ENCODE results near the gene GNB1L.

Gene GNB1L

GRCh38 chr22:19875531-19876313 is 21.0 kb upstream of the GNB1L start:
- DNase-seq (ENCODE audit: low spot score) = no peak

DNA sequence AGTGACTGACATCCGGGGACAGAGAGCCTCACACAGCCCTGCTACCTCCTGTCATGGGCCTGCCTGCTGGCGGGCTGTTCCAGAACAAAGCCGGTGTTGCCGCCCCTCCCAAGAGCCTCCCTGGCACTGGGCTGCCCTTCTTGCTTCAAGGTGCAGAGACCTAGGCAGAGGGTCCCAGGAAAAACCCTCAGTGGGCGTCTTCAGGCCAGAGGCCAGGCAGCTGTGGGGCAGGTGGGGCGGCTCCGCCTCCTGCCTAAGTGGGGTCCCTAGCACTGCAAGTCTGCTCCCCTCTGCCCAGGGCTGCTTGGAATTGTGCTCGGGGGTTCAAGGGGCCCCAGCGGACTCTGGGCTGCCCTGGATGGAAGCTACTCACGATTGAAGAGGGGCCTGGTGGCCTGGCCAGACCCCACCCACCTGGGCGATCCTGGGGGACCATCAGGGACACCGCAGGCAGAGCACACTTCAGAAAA is 20.4 kb upstream of the GNB1L start:
- DNase-seq (ENCODE audit: low spot score) = no peak

GRCh38 chr22:19874307-19875060 is 19.8 kb upstream of the GNB1L start:
- no peak for DNase-seq (ENCODE audit: low spot score)

DNA sequence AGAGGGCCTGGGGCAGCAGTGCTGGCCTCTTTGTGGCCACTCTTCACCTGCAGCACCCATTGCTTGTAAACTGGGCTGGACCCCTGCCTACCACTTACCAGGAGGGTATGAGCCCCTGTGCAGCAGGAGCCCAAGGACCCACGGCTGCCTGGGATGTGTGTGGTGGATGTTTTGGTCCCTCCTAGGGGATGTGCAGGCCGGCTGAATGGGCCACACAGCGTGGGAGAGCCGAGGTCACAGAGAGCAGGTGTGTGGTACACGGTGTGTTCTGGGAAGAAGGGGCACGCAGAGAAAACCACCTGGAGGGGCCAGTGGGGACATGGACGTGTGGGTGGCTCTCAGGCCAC is 19.3 kb upstream of the GNB1L start:
- no peak for DNase-seq (ENCODE audit: low spot score)

GRCh38 chr22:19873138-19873959 is 18.7 kb upstream of the GNB1L start:
- no peak for DNase-seq (ENCODE audit: low spot score)

- no peak for DNase-seq (ENCODE audit: low spot score)
Measured at GRCh38 chr22:19872779-19873137, 18.1 kb upstream of the GNB1L start.

DNA sequence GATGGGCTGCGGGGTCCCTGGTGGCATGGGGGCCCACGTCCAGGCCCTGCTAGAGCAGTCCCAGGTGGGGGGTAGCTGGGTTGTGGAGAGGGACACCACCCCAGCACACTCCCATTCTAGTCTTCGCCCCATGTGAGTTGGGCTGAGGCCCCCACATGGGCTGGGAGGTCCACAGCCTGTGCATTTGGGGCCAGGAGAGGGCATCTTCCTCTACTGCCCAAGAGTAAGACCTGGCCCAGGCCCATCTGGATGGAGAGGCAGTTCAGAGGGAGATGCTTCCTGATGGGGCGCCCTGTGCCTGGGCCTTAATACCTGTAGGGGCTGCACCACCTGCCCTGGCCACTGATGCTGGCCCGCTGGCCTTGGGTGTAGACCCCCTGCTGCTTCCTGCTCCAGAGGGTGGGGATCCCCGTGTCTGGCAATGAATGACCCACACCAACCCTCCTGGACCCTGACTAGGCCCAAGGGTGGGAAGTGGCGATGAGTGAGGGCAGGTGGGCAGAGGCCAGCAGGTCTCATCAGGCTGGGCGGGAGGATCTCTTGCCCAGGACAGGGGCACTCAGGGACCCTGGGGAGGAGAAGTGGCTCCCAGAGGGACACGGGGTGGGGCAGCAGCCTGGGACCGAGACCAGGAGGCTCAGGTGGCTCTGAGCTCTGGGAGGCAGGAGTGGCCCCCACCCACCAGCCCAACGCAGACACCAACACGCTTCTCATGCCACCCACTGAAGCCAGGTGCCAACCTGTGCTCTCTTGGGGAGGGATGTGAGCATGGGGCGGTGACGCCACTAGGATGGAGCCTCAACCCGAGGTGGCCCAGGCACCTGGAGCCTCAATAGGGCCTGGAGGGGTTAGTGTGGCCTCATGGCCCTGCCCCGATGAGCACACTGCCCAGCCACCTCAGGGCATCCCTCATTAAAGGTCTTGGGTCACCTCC is 17.4 kb upstream of the GNB1L start:
- no peak for DNase-seq (ENCODE audit: low spot score)

DNA sequence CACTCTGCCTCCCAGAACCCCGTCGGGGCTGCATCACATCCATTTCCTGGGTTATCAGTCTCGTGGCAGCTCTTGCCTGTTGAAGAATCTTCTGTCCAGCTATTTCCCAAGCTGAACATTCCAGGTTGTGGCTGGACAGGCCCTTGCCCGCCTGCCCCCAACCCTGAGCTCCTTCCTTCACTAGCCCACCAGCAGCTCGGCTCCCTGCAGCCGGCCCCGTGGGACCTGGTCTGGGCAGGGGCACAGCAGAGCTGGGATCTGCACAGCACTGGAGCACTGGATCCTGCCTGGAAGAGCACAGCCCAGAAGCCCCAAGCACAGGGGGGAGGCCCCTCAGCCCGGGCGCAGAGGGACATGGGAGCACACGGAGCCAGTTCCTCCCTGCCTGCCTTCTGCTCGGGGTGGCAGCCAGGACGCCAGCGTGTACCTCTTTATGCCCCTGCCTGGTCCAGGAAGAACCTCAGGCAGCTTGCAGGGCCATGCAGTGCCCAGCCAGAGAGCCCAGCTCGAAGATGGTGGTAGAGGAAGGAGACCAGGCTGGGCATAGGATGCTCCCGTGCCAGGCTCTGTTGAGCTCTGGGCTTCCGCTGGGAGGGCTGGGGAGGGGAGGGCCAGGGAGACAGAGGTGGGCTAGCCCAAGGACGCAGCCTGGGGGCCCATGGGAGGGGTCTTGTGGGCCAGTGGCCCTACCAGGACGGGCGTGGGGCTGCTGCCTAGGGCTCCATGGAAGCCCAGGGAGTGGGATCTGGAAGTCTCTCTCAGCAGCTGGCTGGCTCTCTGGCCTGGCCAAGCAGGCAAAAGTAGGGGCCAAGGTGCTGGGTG is 16.6 kb upstream of the GNB1L start:
- no peak for DNase-seq (ENCODE audit: low spot score)

GRCh38 chr22:19870153-19871022 is 15.7 kb upstream of the GNB1L start:
- no peak for DNase-seq (ENCODE audit: low spot score)

GRCh38 chr22:19869497-19870152 is 15.0 kb upstream of the GNB1L start:
- DNase-seq (ENCODE audit: low spot score) = no peak

DNA sequence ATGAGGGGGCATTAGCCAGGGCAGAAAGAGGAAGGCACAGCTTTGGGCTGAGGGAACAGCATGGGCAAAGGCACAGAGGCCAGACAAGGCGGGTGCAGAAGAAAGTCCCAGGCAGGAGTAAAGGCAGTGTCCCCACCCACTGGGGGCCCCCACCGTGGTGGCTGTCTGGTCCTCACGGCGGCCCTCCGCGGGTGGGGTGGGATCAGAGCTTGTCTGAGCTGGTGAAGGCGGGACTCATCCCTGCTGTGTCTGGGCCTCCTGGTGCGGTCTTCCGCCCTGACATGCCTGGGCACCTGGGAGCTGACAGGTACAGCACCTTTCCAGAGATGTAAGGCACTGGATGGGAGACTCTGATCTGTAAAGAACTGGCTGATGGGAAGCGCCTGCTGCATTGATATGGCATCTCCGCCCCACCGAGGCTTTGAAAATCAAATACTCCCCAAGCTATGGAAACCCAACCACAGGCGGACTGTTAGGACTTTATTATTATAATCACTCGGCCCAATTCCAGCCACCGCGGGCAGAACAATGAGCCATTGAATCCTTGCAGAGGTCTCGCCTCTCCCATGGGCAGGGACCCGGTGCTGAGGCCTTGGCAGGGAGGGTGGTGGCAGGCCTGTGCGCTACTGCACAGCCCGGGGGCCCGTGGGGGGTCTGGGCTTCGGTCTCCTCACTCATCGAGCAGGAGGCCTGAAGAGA is 14.2 kb upstream of the GNB1L start:
- no peak for DNase-seq (ENCODE audit: low spot score)

DNA sequence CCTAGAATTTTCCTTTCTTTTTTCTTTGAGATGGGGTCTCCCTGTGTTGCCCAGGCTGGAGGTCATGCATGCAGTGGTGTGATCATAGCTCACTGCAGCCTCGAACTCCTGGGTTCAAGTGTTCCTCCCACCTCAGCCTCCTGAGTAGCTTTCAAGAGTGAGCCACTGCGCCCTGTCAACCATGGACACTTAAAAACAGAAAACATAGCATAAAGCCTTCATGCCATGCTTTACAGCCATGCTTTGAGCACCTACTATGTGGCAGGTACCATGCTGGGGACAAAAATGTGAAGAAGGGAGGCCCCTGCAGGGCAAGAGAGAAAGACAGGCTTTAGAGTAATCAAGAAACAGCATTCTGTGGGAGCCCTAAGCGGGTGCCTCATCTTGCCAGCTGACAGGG is 13.7 kb upstream of the GNB1L start:
- no peak for DNase-seq (ENCODE audit: low spot score)

- no peak for DNase-seq (ENCODE audit: low spot score)
Measured at GRCh38 chr22:19867617-19868016, 12.9 kb upstream of the GNB1L start.

DNA sequence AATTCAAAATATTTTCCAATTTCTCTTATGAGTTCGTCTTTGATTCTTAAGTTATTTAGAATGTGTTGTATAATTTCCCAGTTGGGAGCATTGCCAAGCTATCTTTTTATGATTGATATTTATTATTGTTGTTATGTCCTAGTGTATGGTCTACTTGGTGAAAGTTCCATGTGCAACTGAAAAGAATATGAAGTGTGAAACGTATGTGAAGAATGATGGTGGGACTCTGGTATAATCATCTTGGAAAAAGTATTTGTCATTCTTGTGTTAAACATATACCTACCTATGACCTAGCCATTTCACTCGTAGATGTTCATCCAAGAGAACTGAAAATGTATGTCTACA is 12.0 kb upstream of the GNB1L start:
- DNase-seq (ENCODE audit: low spot score) = no peak

GRCh38 chr22:19865141-19865829 is 10.6 kb upstream of the GNB1L start:
- DNase-seq (ENCODE audit: low spot score) = no peak

DNA sequence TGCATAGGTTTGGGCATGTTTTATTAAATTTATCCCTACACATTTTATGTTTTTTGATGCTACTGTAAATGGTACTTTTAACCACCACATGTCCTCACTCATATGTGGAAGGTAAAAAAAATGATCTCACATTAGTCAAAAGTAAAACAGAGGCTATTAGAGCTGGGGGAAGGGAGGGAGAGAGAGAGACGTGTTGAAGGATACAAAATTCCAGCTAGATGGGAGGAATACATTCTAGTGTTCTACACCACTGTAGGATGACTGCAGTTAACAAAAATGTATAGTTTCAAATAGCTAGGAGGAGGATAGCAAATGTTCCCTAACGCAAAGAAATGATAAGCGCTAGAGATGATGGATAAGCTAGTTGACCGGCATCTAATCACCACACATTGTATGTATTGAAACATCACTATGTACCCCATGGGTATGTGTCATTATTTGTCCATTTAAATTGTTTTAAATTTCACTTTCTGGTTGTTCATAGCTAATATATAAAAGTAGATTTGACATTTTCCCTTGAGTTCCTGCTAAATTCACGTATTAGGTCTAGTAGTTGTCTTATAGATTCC is 9.9 kb upstream of the GNB1L start:
- no peak for DNase-seq (ENCODE audit: low spot score)

DNA sequence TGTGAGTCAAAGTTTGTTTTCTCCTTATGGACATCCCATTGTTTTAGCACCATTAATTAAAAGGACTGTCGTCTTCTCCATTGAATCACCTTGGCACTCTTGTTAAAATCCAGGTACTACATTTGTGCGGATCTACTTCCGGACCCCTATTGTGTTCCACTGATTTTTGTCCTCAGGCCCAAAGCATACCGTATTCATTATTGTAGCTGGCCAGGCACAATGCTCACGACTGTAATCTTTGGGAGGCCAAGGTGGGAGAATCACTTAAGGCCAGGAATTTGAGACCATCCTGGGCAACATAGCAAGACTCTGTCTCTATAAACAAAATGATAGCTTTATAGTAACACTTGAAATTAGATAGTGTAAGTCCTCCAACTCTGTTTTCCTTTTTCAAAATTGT is 8.9 kb upstream of the GNB1L start:
- DNase-seq (ENCODE audit: low spot score) = no peak

All from AG08396 (cell line).